HG03558 (cell line): ENCODE measurements around the gene TAF1A.

Source experiments
- ATAC-seq: cut with Tn5 transposase; IDR thresholded peaks from one replicate; pipeline ENCODE4 v1.9.1; 2021; ENCODE audit warnings: moderate number of reproducible peaks; ENCODE audit not compliant: unreplicated experiment; ENCODE audit errors: extremely low read depth

The TAF1A gene

DNA sequence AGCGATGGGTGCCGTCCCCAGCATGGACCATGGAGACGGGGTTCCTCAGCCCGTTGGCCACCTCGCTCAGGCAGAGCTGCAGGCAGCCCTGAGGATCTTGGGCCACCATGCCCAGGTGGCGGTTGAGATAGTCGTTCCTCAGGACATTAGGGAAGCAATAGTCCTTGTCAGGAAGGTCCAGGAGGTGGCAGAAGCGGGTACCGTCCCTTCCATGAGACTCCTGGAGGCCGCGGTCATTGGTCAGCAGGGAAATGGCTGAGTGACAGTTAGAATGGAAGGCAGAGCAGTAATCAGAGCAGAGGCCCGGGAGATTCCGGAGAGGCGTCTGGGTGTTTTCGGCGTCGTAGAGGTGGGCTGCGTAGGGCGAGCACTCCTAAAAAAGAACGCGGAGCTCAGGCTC is 45.9 kb downstream of the TAF1A start:
- ATAC-seq = no peak

DNA sequence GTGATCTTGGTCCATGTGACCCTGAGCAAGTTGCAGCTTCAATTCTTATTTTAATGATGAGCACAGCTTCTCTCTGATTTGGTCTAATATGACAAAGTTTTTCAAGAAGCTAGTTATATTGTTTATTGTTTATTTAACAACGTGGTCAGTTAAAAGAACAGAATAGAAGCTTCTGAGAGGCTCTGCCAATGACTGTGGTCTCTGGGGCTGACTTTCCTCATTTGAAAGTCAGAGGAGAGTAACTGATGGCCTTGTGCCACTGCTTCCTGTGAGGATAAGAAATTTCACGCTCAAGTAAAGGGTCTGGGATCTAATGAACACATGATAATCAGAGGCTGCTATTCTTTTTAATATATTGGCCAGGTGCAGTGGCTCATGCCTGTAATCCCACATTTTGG is 49.1 kb downstream of the TAF1A start:
- no peak for ATAC-seq

DNA sequence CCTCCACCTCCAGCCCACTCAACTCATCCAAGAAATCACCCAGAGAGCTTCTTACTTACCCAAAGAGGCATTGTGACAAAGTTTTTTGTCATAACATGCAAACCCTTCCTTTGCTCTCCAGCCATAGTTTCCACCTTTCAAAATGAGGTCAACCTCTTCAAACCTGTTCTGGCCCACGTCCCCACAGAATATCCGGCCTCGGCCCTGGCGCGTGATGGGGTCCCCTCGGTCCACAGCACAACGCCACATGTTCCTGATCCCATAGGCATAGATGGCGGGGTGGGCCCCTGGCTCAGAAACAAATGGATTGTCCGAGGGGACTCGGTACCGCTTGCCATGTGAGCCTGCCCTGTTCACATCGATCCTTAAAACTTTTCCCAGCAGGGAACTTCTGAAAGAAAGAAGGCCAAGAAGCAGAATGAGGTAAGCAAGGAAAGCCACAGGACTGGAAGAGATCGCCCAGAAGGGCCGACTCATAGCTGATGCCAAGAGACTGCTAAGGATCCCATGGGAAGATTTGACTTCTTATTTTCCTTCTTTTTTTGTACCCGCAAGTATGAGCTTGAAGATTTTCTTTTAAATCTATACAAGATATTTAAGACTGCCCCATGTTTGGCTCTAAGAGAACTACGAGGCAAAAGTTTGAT is 49.7 kb downstream of the TAF1A start:
- no peak for ATAC-seq

DNA sequence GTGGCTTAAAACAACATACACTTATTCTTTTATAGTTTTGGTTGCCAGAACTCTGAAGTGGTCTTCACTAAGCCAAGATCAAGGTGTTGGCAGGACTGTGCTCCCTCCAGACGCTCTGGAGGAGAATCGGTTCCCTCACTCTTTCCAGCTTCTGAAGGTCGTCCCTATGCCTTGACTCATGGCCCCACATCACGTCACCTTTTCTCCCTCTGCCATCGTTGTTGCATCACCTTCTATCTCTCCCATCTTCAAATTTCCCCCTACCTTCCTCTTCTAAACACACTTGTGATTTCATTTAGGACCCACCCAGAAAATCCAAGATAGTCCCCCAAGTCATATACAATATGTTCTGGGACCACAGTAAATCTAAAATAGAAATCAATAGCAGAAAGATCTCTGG is 54.3 kb downstream of the TAF1A start:
- ATAC-seq = no peak

DNA sequence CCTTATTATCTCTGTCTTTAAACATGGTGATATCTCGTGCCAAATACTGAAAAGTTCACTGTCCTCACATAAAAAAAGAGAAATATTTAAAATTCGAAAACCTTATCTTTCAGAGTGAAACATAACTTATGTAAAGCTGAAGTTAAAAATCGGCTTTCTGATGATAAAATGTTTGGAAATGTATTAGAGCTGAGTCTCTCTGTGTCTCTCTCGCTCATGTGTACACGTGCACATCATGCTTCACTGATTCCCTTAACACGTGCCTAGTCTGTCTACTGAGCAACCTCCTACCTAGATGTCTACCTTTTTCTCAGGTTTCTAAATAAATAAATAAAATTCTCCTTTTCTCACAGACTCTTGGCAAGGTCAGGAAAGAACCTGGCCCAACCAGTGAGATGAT is 58.9 kb downstream of the TAF1A start:
- no peak for ATAC-seq

GRCh38 chr1:222529916-222530315 is 59.8 kb downstream of the TAF1A start:
- no peak for ATAC-seq

- no peak for ATAC-seq
Observed at GRCh38 chr1:222529181-222529580, 60.6 kb downstream of the TAF1A start.

DNA sequence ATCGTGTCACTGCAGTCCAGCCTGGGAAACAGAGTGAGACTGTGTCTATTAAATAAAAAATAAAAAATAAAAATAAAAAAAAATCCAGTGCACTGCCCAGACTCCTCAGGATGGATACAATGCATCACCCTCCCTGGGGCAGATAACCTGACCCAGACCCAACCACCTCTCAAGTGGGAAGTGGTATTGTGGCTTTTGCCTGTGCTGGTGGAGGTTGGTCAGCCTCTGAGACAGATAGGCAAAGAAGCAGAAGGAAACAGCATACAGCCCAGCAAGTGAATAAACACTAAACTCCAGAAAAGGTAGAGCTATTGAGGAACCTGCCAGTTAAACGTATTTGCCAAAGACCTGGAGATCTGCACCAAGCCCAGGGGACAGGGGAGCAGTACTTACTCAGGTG is 63.8 kb downstream of the TAF1A start:
- ATAC-seq = no peak

DNA sequence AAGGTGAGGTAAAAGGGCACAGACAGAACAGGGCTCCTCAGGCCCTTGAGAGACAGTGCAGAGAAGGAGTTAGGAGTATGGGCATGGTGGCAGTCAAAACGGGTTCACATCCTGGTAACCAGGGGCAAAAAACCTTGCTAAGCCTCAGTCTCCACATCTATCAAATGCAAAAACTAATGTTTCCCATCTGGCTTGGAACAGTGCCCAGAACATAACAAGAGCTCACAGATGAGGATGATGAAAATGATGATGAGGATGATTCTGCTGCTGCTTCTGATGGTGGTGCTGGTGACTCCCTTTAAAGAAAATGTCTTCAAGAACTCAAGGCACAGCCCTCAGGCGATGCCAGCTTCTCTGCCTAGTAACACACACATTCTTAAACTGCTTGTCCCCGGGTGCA is 65.9 kb downstream of the TAF1A start:
- ATAC-seq = no peak

GRCh38 chr1:222522105-222522915 is 67.4 kb downstream of the TAF1A start:
- ATAC-seq = no peak

DNA sequence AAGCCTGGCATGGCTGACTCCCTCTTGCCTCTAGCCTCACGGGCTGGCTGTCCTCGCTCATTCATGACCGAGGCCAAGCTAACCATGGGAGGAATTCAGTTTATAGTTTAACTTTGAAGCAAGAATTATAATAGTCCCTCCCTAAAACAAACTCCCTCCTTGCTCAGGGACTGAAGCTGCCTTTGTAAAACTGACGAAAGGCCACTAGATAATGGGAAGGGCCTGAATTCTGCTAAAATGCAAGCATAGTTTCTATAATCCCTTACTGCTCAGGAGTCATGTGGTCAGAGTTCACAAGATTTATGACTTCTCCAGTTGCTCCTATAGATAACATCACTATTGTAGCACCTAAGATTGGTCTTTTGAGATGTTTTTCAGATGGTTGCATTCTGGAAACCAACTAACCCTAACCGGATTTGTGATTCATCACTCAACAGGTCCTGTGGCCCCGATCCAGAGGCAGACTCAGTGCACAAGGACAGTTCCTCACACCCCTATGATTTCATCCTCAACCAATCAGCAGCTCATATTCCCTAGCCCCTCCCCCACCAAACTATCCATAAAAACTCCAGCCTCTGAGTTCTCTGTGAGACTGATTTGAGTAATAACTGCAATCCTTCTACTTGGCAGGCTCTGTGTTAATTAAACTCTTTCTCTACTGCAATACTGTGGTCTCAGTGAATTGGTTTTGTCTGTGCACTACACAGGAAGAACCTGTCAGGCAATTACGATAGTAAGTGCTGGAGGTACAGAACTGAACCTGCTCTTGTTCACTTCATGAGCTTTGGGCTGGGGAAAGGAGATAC is 68.2 kb downstream of the TAF1A start:
- no peak for ATAC-seq
